HepG2 (cell line): ENCODE measurements around the gene KRTAP10-5. TPM values are rescaled to one million over a fixed set of nuclear protein-coding genes. Genes with fewer than 3 reads are reported as not detected.

Experiments used
- ATAC-seq: fragments of 200-7000 bp; cut with Tn5 transposase; 3 replicates; pipeline ENCODE4 v1.9.1; 2020; ENCODE audit warnings: mild to moderate bottlenecking, moderate library complexity
- BruUV-seq: library from RNA; stranded (reverse); fragments of 400-500 nt; replicated peaks from 2 replicates; lab custom pipeline; 2021; lab: Mats Ljungman, UMichigan
- CTCF ChIA-PET: fragments of 300-600 bp; formaldehyde crosslinking; extraction: SDS; loops from one replicate; lab custom pipeline; 2021; ENCODE audit warnings: low total read pairs, inconsistent platforms, low intra/inter-chr PET ratio; lab: Yijun Ruan, JAX
- POLR2A ChIA-PET: fragments of 350-600 bp; sonication (Branson Sonifier 250); formaldehyde crosslinking; loops from one replicate; lab custom pipeline; 2020; ENCODE audit warnings: antibody characterized with exemption, inconsistent platforms; lab: Yijun Ruan, JAX
- DNase-seq: peaks from one replicate; pipeline ENCODE4 v3.0.0-alpha.2; 2015; ENCODE audit warnings: low spot score
- FAIRE-seq: peaks from 3 replicates; lab custom pipeline; 2011; peaks lifted over from hg19 to GRCh38; lab: Jason Lieb, UNC
- H2AFZ ChIP-seq: one replicate; pipeline ENCODE4 v1.6.1; 2011; ENCODE audit warnings: low read length, inconsistent platforms
- H3K27ac ChIP-seq: fragments of 300-600 bp; 3 replicates; pipeline ENCODE4 v1.8.0; 2011; ENCODE audit warnings: mixed run types, mild to moderate bottlenecking, mixed read lengths, low read length, inconsistent platforms; ENCODE audit not compliant: insufficient read depth; ENCODE audit errors: extremely low read length
- H3K27me3 ChIP-seq, 2 experiments: fragments of 200-600 bp in 1 of 2; 2 replicates in 1 of 2; 3 replicates in 1 of 2; pipeline versions ENCODE4 v1.6.0 to v1.8.0; 2011; ENCODE audit warnings: low read length in 2 of 2, mild to moderate bottlenecking in 2 of 2, moderate library complexity in 2 of 2, inconsistent platforms in 1 of 2; ENCODE audit not compliant: insufficient read depth in 2 of 2, control insufficient read depth in 1 of 2
- H3K36me3 ChIP-seq, 2 experiments: fragments of 200-600 bp in 1 of 2; replicated peaks in 1 of 2; 2 replicates in 1 of 2; 3 replicates in 1 of 2; pipeline versions ENCODE4 v1.5.1 to v1.8.0; 2011; ENCODE audit warnings: low read length in 2 of 2, inconsistent platforms in 1 of 2; ENCODE audit not compliant: insufficient read depth in 2 of 2, control insufficient read depth in 1 of 2
- H3K4me1 ChIP-seq: 2 replicates; pipeline ENCODE4 v1.5.1; 2012; ENCODE audit warnings: low read length, inconsistent platforms; ENCODE audit not compliant: insufficient read depth
- H3K4me2 ChIP-seq: 2 replicates; pipeline ENCODE4 v1.6.0; 2011; ENCODE audit warnings: low read depth, low read length, inconsistent platforms
- H3K4me3 ChIP-seq, 3 experiments: fragments of 200-600 bp in 1 of 3; sonication (generic), shearing (Covaris generic) in 1 of 3; replicated peaks in 1 of 3; 2 replicates each; pipeline ENCODE4 v1.5.1; 2011 to 2016; ENCODE audit warnings: low read length in 3 of 3, inconsistent platforms in 2 of 3, low read depth in 2 of 3, mild to moderate bottlenecking in 2 of 3, control low read depth in 1 of 3, mixed read lengths in 1 of 3; ENCODE audit not compliant: insufficient read depth in 1 of 3
- H3K79me2 ChIP-seq: one replicate; pipeline ENCODE4 v1.6.1; 2011; ENCODE audit warnings: low read length, inconsistent platforms; ENCODE audit not compliant: insufficient read depth
- H3K9ac ChIP-seq: 2 replicates; pipeline ENCODE4 v1.6.0; 2011; ENCODE audit warnings: mild to moderate bottlenecking, low read depth, low read length, inconsistent platforms; ENCODE audit not compliant: insufficient read depth
- H3K9me3 ChIP-seq: 2 replicates; pipeline ENCODE4 v1.5.1; 2012; ENCODE audit warnings: mild to moderate bottlenecking, low read length
- H4K20me1 ChIP-seq: 2 replicates; pipeline ENCODE4 v1.6.0; 2011; ENCODE audit warnings: inconsistent platforms, mild to moderate bottlenecking, low read length, moderate library complexity; ENCODE audit not compliant: insufficient read depth
- BRD4 ChIP-seq: sonication (generic); formaldehyde crosslinking; IDR thresholded peaks from 2 replicates; pipeline ENCODE4 v1.4.0; 2020; ENCODE audit warnings: missing genetic modification reagents
- GABPA ChIP-seq, 2 experiments: IDR thresholded peaks; 2 replicates each; pipeline ENCODE4 v1.6.1; 2011 to 2016; ENCODE audit warnings: low read depth in 2 of 2, low read length in 1 of 2, missing biosample characterization in 1 of 2, missing genetic modification characterization in 1 of 2
- KDM4B ChIP-seq: sonication (generic); formaldehyde crosslinking; IDR thresholded peaks from 2 replicates; pipeline ENCODE4 v1.4.0; 2020; ENCODE audit warnings: missing genetic modification reagents
- MBD4 ChIP-seq: IDR thresholded peaks from 2 replicates; pipeline ENCODE4 v1.6.1; 2012; ENCODE audit warnings: low read length, inconsistent platforms, borderline replicate concordance
- NFKB2 ChIP-seq: sonication (generic); formaldehyde crosslinking; IDR thresholded peaks from 2 replicates; pipeline ENCODE4 v1.4.0; 2020; ENCODE audit warnings: missing genetic modification reagents, borderline replicate concordance
- NR2F1 ChIP-seq, 2 experiments: fragments of 450-650 bp in 1 of 2; formaldehyde crosslinking in 1 of 2; IDR thresholded peaks; 2 replicates each; pipeline versions ENCODE4 v1.5.0 to v1.6.1; 2016 to 2020; ENCODE audit warnings: mild to moderate bottlenecking in 1 of 2, missing compliant biosample characterization in 1 of 2, missing genetic modification reagents in 1 of 2, moderate library complexity in 1 of 2
- PAWR ChIP-seq: sonication (generic); formaldehyde crosslinking; IDR thresholded peaks from 2 replicates; pipeline ENCODE4 v1.4.0; 2020; ENCODE audit warnings: missing genetic modification reagents, mild to moderate bottlenecking, borderline replicate concordance
- SNAPC2 ChIP-seq: sonication (generic); formaldehyde crosslinking; IDR thresholded peaks from 2 replicates; pipeline ENCODE4 v1.8.1; 2022; ENCODE audit warnings: mild to moderate bottlenecking, missing genetic modification reagents
- SYNCRIP ChIP-seq: fragments of 200-400 bp; formaldehyde crosslinking; IDR thresholded peaks from 2 replicates; pipeline ENCODE4 v1.6.1; 2018; ENCODE audit warnings: mild to moderate bottlenecking, low read depth, low read length; ENCODE audit not compliant: insufficient read depth
- THYN1 ChIP-seq: sonication (generic); formaldehyde crosslinking; IDR thresholded peaks from 2 replicates; pipeline ENCODE4 v1.8.1; 2023; ENCODE audit warnings: low read depth, mild to moderate bottlenecking, moderate library complexity, missing genetic modification reagents, borderline replicate concordance
- ZBTB20 ChIP-seq: sonication (generic); formaldehyde crosslinking; IDR thresholded peaks from 2 replicates; pipeline ENCODE4 v1.8.1; 2023; ENCODE audit warnings: missing genetic modification reagents, low read depth, mild to moderate bottlenecking, borderline replicate concordance
- ZC3H4 ChIP-seq: sonication (generic); formaldehyde crosslinking; IDR thresholded peaks from 2 replicates; pipeline ENCODE4 v1.4.0; 2020; ENCODE audit warnings: missing genetic modification reagents, borderline replicate concordance
- ZKSCAN8 ChIP-seq: IDR thresholded peaks from 2 replicates; pipeline ENCODE4 v1.6.1; 2016; ENCODE audit warnings: borderline replicate concordance, missing genetic modification reagents, missing compliant biosample characterization
- ZNF180 ChIP-seq: sonication (generic); formaldehyde crosslinking; IDR thresholded peaks from 2 replicates; pipeline ENCODE4 v1.4.0; 2020; ENCODE audit warnings: low read depth, missing genetic modification reagents, borderline replicate concordance
- ZNF543 ChIP-seq: sonication (generic); formaldehyde crosslinking; IDR thresholded peaks from 2 replicates; pipeline ENCODE4 v1.4.0; 2020; ENCODE audit warnings: mild to moderate bottlenecking, missing genetic modification reagents
- ZNF570 ChIP-seq: sonication (generic); formaldehyde crosslinking; IDR thresholded peaks from 2 replicates; pipeline ENCODE4 v1.4.0; 2020; ENCODE audit warnings: mild to moderate bottlenecking, missing genetic modification reagents, borderline replicate concordance
- ZSCAN21 ChIP-seq: sonication (generic); formaldehyde crosslinking; IDR thresholded peaks from 2 replicates; pipeline ENCODE4 v1.8.0; 2022; ENCODE audit warnings: mild to moderate bottlenecking, missing genetic modification reagents, moderate library complexity, borderline replicate concordance
- WGBS: methylation state at CpG from one replicate; pipeline ENCODE4 v1.1.6; 2017; ENCODE audit warnings: low lambda C conversion rate; 5-methylcytosine and 5-hydroxymethylcytosine counted together
- in situ Hi-C: cut with HindIII; loops from 2 replicates; pipeline ENCODE4 v1.10.0; 2017; ENCODE audit warnings: low pct_unique_long_range_greater_than_20kb; ENCODE audit not compliant: extremely low pct_ligation_motif_present
- intact Hi-C: fragments of 100-400 bp; cut with micrococcal nuclease; formaldehyde crosslinking; loops from one replicate; pipeline ENCODE4 v1.10.0; 2022; ENCODE audit not compliant: unreplicated experiment
- polyA plus RNA-seq, 8 experiments: library from polyadenylated mRNA; depleted of rRNA in 3 of 8; stranded (reverse) in 7 of 8; unstranded in 1 of 8; fragments of >200 nt; fragmentation: Illumina TruSeq in 4 of 8; extraction: Trizol in 4 of 8; gene quantifications; 2 replicates each; pipeline versions ENCODE4 v1.2.1 to v1.2.3, GENCODE V29; 2011 to 2016; ENCODE audit warnings: low read depth in 4 of 8, missing spikeins in 1 of 8, mixed read lengths in 1 of 8; ENCODE audit not compliant: insufficient read depth in 1 of 8
- total RNA-seq, 5 experiments: library from RNA; depleted of rRNA; stranded (reverse); fragments of >200 nt; fragmentation: Illumina TruSeq; extraction: Trizol; gene quantifications; 2 replicates each; pipeline ENCODE4 v1.2.3, GENCODE V29; 2016; ENCODE audit warnings: low read depth in 1 of 5
- TF ChIP-seq, protein P1 (sequence below): sonication (generic); formaldehyde crosslinking; IDR thresholded peaks from 2 replicates; pipeline ENCODE4 v1.5.0; 2020; ENCODE audit warnings: mild to moderate bottlenecking, low read depth, missing genetic modification reagents, borderline replicate concordance
- TF ChIP-seq, protein P2 (sequence below): sonication (generic); IDR thresholded peaks from 2 replicates; pipeline ENCODE4 v1.6.1; 2016; ENCODE audit warnings: low read depth, borderline replicate concordance
- TF ChIP-seq, protein P3 (sequence below): sonication (generic); formaldehyde crosslinking; IDR thresholded peaks from 2 replicates; pipeline ENCODE4 v1.4.0; 2020; ENCODE audit warnings: mild to moderate bottlenecking, missing genetic modification reagents

KRTAP10-5 gene
- total and polyA plus RNA-seq, 2 of the 13 experiments (the other 11 are each of a cell fraction or from before 2014, with no cell fraction given): not detected

DNA sequence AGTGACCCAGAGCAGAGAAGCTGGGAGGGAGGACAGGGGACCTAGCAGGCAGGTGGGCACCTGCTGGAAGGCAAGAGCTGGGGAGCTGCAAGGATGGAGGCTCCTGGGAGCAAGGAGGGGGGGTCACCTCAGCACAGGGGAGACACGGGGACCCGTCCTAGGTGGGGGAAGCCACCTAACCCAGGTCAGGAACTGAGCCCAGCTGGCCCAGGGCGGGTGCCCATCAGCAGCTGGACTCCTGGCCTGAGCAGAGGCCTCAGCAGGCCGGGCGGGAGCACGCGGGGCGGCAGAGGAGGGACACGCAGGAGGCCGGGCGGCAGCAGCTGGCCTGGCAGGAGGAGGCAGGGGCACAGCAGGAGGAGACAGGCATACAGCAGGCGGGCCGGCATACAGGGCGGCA, 41.4 kb downstream of the KRTAP10-5 start:
- no peak; the same call in 2 of the 3 replicates for ATAC-seq
- POLR2A ChIA-PET: no interaction called here
- Histone ChIP-seq H3K27me3 (no peaks in the 10 kb centered on the region; a peak in 2 of 5 replicates), H3K36me3 (no peaks in the 10 kb centered on the region), H4K20me1 (no peaks in the 10 kb centered on the region), H3K4me2 (no peak overlapping the region)
- no TSS peak for BruUV-seq
- CTCF ChIA-PET: no interaction called here
- WGBS: 47% methylated on average over 5 of the region's 14 CpGs
- no peak for TF ChIP-seq ZC3H4 (CRISPR knock-in tag)
- no peak for TF ChIP-seq ZKSCAN8 (CRISPR knock-in tag)
- TF ChIP-seq, protein P1, sequence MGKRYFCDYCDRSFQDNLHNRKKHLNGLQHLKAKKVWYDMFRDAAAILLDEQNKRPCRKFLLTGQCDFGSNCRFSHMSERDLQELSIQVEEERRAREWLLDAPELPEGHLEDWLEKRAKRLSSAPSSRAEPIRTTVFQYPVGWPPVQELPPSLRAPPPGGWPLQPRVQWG (CRISPR knock-in tag): no peak
- no peak for TF ChIP-seq ZNF570
- TF ChIP-seq ZNF180 (CRISPR knock-in tag): no peak
- no peak for TF ChIP-seq GABPA (IDR thresholded peaks at IDR 0.05; ENCODE audit: low read depth, low read length)
- no peak for TF ChIP-seq GABPA (CRISPR knock-in tag; IDR thresholded peaks at IDR 0.05; ENCODE audit: low read depth)
- no peak for TF ChIP-seq THYN1
- TF ChIP-seq PAWR (CRISPR knock-in tag): no peak
- no peak for TF ChIP-seq BRD4 (CRISPR knock-in tag)
- TF ChIP-seq MBD4: no peak
- TF ChIP-seq SYNCRIP: no peak
- TF ChIP-seq, protein P2, sequence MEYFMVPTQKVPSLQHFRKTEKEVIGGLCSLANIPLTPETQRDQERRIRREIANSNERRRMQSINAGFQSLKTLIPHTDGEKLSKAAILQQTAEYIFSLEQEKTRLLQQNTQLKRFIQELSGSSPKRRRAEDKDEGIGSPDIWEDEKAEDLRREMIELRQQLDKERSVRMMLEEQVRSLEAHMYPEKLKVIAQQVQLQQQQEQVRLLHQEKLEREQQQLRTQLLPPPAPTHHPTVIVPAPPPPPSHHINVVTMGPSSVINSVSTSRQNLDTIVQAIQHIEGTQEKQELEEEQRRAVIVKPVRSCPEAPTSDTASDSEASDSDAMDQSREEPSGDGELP: no peak
- no peak for TF ChIP-seq ZBTB20 (CRISPR knock-in tag)
- no peak for TF ChIP-seq ZSCAN21 (CRISPR knock-in tag)
- TF ChIP-seq NFKB2: no peak
- TF ChIP-seq NR2F1 (CRISPR knock-in tag; IDR thresholded peaks at IDR 0.05): no peak
- TF ChIP-seq, protein P3, sequence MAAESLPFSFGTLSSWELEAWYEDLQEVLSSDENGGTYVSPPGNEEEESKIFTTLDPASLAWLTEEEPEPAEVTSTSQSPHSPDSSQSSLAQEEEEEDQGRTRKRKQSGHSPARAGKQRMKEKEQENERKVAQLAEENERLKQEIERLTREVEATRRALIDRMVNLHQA: no peak
- TF ChIP-seq SNAPC2 (CRISPR knock-in tag): no peak
- TF ChIP-seq ZNF543: no peak
- TF ChIP-seq KDM4B (CRISPR knock-in tag): no peak
- TF ChIP-seq, all 625 proteins: peak for 0
- H3K9ac ChIP-seq: no peak overlapping the region
- in situ Hi-C loops: no loop called here
- no peaks in the 10 kb centered on the region for H3K4me1 ChIP-seq
- H2AFZ ChIP-seq: no peak overlapping the region
- no peak overlapping the region for H3K27ac ChIP-seq
- H3K9me3 ChIP-seq: peaks cover 17% of the 10 kb centered on the region; the same call in 1 of the 2 replicates
- DNase-seq: no peak
- intact Hi-C loops: no loop called here
- no peaks in the 10 kb centered on the region for H3K79me2 ChIP-seq
- no peak overlapping the region for H3K4me3 ChIP-seq
- no peak for FAIRE-seq
